Endodermal cell (in vitro differentiated cells): Measurements from ENCODE around the gene UCHL3. TPM values are rescaled to one million over a fixed set of nuclear protein-coding genes. Genes with fewer than 3 reads are reported as not detected.

Source experiments
- DNase-seq: peaks from one replicate; pipeline ENCODE4 v3.0.0-alpha.2; 2017
- H3K27ac ChIP-seq: 2 replicates; pipeline ENCODE4 v1.5.1; 2013; ENCODE audit warnings: mild to moderate bottlenecking, low read depth, low read length, moderate library complexity
- H3K27me3 ChIP-seq: 2 replicates; pipeline ENCODE4 v1.6.1; 2013; ENCODE audit warnings: mild to moderate bottlenecking, low read length, moderate library complexity; ENCODE audit not compliant: insufficient read depth, control insufficient read depth, poor library complexity, severe bottlenecking
- H3K36me3 ChIP-seq: 2 replicates; pipeline ENCODE4 v1.7.0; 2013; ENCODE audit warnings: mild to moderate bottlenecking, low read length, moderate library complexity; ENCODE audit not compliant: control insufficient read depth, insufficient read depth
- H3K4me1 ChIP-seq: one replicate; pipeline ENCODE4 v1.7.0; 2013; ENCODE audit warnings: low read length; ENCODE audit not compliant: control insufficient read depth, insufficient read depth
- H3K4me3 ChIP-seq: 2 replicates; pipeline ENCODE4 v1.5.1; 2013; ENCODE audit warnings: mild to moderate bottlenecking, low read length, moderate library complexity
- H3K9ac ChIP-seq: 2 replicates; pipeline ENCODE4 v1.6.1; 2013; ENCODE audit warnings: mild to moderate bottlenecking, low read length, moderate library complexity; ENCODE audit not compliant: poor library complexity, severe bottlenecking; ENCODE audit errors: extremely low read depth
- H3K9me3 ChIP-seq: 2 replicates; pipeline ENCODE4 v1.6.1; 2013; ENCODE audit warnings: mild to moderate bottlenecking, low read length, moderate library complexity; ENCODE audit not compliant: control insufficient read depth
- H3K27ac Mint-ChIP-seq: 2 replicates; pipeline ENCODE4 v1.8.0; 2020; ENCODE audit warnings: mixed read lengths
- H3K27me3 Mint-ChIP-seq: 2 replicates; pipeline ENCODE4 v1.8.0; 2021; ENCODE audit warnings: mild to moderate bottlenecking, mixed read lengths; ENCODE audit not compliant: insufficient read depth
- H3K36me3 Mint-ChIP-seq: 2 replicates; pipeline ENCODE4 v1.8.0; 2020; ENCODE audit warnings: low read depth, mixed read lengths
- H3K4me1 Mint-ChIP-seq: 2 replicates; pipeline ENCODE4 v1.8.0; 2020; ENCODE audit warnings: mixed read lengths
- H3K4me3 Mint-ChIP-seq: 2 replicates; pipeline ENCODE4 v1.8.0; 2020; ENCODE audit warnings: mild to moderate bottlenecking, moderate library complexity, mixed read lengths
- H3K9me3 Mint-ChIP-seq: 2 replicates; pipeline ENCODE4 v1.8.0; 2020; ENCODE audit warnings: mild to moderate bottlenecking, mixed read lengths
- CTCF ChIP-seq: fragments of 200-600 bp; sonication (generic); conservative IDR thresholded peaks from 2 replicates; pipeline ENCODE4 v1.5.0; 2021; ENCODE audit warnings: antibody characterized with exemption, mild to moderate bottlenecking
- WGBS, 2 experiments: methylation state at CpG; one replicate each; pipeline versions ENCODE4 v1.1.5 to v1.1.7; 2013; ENCODE audit warnings: missing lambda C conversion rate in 2 of 2, mixed read lengths in 1 of 2; ENCODE audit not compliant: insufficient coverage in 1 of 2, insufficient read length in 1 of 2; 5-methylcytosine and 5-hydroxymethylcytosine counted together
- total RNA-seq, 2 donors: library from RNA; stranded (reverse); fragmentation: NEBNext Ultra II Directional in 1 of 2; extraction: Animal tissue kit (Norgen Biotek cat#: 25700) in 1 of 2; gene quantifications; 2 replicates in 1 of 2; 3 replicates in 1 of 2; pipeline ENCODE4 v1.2.1, GENCODE V29; 2021

Gene UCHL3
- total RNA-seq, 2 donors from 2014 or later, result 27.6 to 30.6 TPM

- no peak overlapping the region for H3K27ac Mint-ChIP-seq
- peaks cover 21% of the 10 kb centered on the region for H3K4me1 Mint-ChIP-seq
- Histone ChIP-seq H3K4me1 (no peaks in the 10 kb centered on the region), H3K4me3 (peak overlapping the region; percentile 84), H3K36me3 (no peaks in the 10 kb centered on the region), H3K9ac (peak overlapping the region; percentile 44), H3K27me3 (peaks cover 38% of the 10 kb centered on the region), H3K9me3 (no peaks in the 10 kb centered on the region), H3K27ac (no peak overlapping the region)
- 0 to 1% methylated on average over 8 to 58 of the region's 58 CpGs for WGBS, 2 experiments
- H3K27me3 Mint-ChIP-seq, result peaks cover 32% of the 10 kb centered on the region
- no peaks in the 10 kb centered on the region for H3K9me3 Mint-ChIP-seq
- peak overlapping the region; percentile 62 for H3K4me3 Mint-ChIP-seq
- no peak for TF ChIP-seq CTCF
- peak; percentile 83 for DNase-seq
- no peaks in the 10 kb centered on the region for H3K36me3 Mint-ChIP-seq
Measured at GRCh38 chr13:75636436-75637180, 87.0 kb downstream of the UCHL3 start.

DNA sequence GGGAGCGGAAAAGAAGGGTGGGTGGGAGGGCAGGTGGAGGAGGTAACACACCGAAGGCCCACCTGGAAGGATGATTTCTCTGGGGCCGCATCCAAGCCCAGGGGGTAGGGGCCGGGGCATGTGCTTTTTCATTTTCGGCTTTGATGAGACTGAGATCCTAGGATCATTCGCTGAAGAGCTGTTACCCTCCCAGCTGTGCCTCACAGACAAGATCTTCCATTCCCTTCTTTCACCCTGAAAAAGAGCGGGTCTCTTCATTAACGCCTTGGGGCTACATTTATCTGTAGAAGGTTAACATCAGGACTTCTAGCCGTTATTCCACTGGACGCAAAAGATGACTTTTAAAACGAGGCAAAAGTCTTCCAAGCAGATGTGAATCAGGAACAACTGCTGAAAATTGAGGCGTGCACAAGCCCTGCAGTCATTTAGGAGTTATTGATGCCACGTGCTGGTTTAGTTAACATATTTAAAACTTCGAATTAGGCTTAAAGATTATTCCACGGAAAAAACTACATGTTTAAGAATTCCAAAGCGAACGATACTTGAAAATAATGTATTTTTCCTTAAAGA lies 87.7 kb downstream of the UCHL3 start:
- DNase-seq, result peak; percentile 70

DNA sequence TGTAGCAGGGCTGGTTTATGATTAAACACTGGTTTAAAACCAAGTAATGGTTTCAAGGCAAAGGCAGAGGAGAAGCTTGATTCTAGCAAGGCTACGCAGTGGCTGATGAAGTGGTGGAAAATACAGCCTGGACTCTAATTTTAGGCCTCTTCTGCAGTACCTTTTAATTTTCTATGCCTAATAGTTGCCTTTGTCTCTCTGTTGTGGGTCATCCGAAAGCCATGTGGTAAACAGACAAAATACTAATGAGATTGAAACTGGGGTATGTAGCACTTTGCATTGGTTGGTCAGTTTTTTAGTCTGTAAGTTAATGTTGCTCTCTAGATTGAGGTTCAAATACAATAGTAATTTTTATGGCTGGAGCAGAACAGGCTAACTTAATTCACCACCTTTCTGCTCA lies 89.9 kb downstream of the UCHL3 start:
- Histone ChIP-seq H3K36me3 (no peaks in the 10 kb centered on the region), H3K9me3 (no peaks in the 10 kb centered on the region), H3K4me1 (no peaks in the 10 kb centered on the region), H3K27ac (no peak overlapping the region), H3K4me3 (no peak overlapping the region), H3K27me3 (peaks cover 38% of the 10 kb centered on the region), H3K9ac (no peak overlapping the region)
- 90 to 93% methylated on average over 2 of the region's 2 CpGs for WGBS, 2 experiments
- Mint-ChIP-seq H3K4me1 (peaks cover 21% of the 10 kb centered on the region), H3K4me3 (no peak overlapping the region), H3K36me3 (no peaks in the 10 kb centered on the region), H3K27me3 (peaks cover 30% of the 10 kb centered on the region), H3K27ac (no peak overlapping the region), H3K9me3 (no peaks in the 10 kb centered on the region)
- no peak for DNase-seq
- no peak for TF ChIP-seq CTCF

More for the DNA sequence above, 87.7 kb downstream of the UCHL3 start:
- H3K4me3 Mint-ChIP-seq, result peak overlapping the region; percentile 62
- TF ChIP-seq CTCF, result no peak
- Histone ChIP-seq H3K4me3 (peak overlapping the region; percentile 37), H3K9ac (no peak overlapping the region), H3K9me3 (no peaks in the 10 kb centered on the region), H3K27me3 (peaks cover 38% of the 10 kb centered on the region), H3K36me3 (no peaks in the 10 kb centered on the region), H3K27ac (no peak overlapping the region), H3K4me1 (no peaks in the 10 kb centered on the region)
- H3K27me3 Mint-ChIP-seq, result peaks cover 32% of the 10 kb centered on the region
- no peaks in the 10 kb centered on the region for H3K9me3 Mint-ChIP-seq
- H3K4me1 Mint-ChIP-seq, result peaks cover 21% of the 10 kb centered on the region
- WGBS, 2 experiments, result 9 to 13% methylated on average over 14 to 17 of the region's 17 CpGs
- no peak overlapping the region for H3K27ac Mint-ChIP-seq
- H3K36me3 Mint-ChIP-seq, result no peaks in the 10 kb centered on the region
